ENCODE data around the gene ZWINT.

Gene ZWINT

GRCh38 chr10:56360967-56361612 lies at the start of gene ZWINT:
Gene ZWINT, minus strand, starts transcription at chr10:56361259. Its CDS starts 23 bp downstream, at chr10:56361236.
- DNase-seq: peak; percentile 90

GRCh38 chr10:56383806-56384205 lies 22.7 kb upstream of the ZWINT start:
- no peak for DNase-seq

- no peak for DNase-seq
These were observed 9.4 kb upstream of the ZWINT start for GRCh38 chr10:56370217-56371113.

- no peak for DNase-seq
These were observed 484 bp downstream of the ZWINT start for GRCh38 chr10:56360583-56360966.

GRCh38 chr10:56359837-56360236 lies 1.2 kb downstream of the ZWINT start:
- DNase-seq: no peak

- DNase-seq: no peak
These were observed 4.0 kb downstream of the ZWINT start for GRCh38 chr10:56357018-56357417.

GRCh38 chr10:56351909-56352630 lies 9.0 kb downstream of the ZWINT start:
- DNase-seq: no peak

- DNase-seq: no peak
These were observed 11.4 kb downstream of the ZWINT start for GRCh38 chr10:56349611-56350010.

GRCh38 chr10:56348101-56348500 lies 13.0 kb downstream of the ZWINT start:
- no peak for DNase-seq

- DNase-seq: no peak
These were observed 14.1 kb downstream of the ZWINT start for GRCh38 chr10:56346845-56347415.

- DNase-seq: no peak
These were observed 19.4 kb downstream of the ZWINT start for GRCh38 chr10:56341612-56342011.

GRCh38 chr10:56329961-56330360 lies 31.1 kb downstream of the ZWINT start:
- no peak for DNase-seq

- no peak for DNase-seq
These were observed 33.9 kb downstream of the ZWINT start for GRCh38 chr10:56327118-56327517.

GRCh38 chr10:56319386-56319785 lies 41.7 kb downstream of the ZWINT start:
- DNase-seq: no peak

- DNase-seq: no peak
These were observed 42.2 kb downstream of the ZWINT start for GRCh38 chr10:56318816-56319215.

GRCh38 chr10:56317603-56318002 lies 43.5 kb downstream of the ZWINT start:
- no peak for DNase-seq

- no peak for DNase-seq
These were observed 44.5 kb downstream of the ZWINT start for GRCh38 chr10:56316603-56317002.

Data from activated effector memory CD4-positive, alpha-beta T cell treated with Interleukin-2 at 50 U/mL for 16 hours (primary cell).